Keratinocyte (primary cell): ENCODE measurements around the gene CDIP1. TPM values are rescaled to one million over a fixed set of nuclear protein-coding genes. Genes with fewer than 3 reads are reported as not detected.

Source experiments
- DNase-seq: peaks from one replicate; pipeline ENCODE4 v3.0.0-alpha.2; 2011; ENCODE audit warnings: low read depth, missing footprints, low spot score
- FAIRE-seq: peaks from 2 replicates; lab custom pipeline; 2011; peaks lifted over from hg19 to GRCh38; lab: Jason Lieb, UNC
- H2AFZ ChIP-seq: 2 replicates; pipeline ENCODE4 v1.6.0; 2012; ENCODE audit warnings: low read length, control low read depth, inconsistent platforms; ENCODE audit not compliant: control insufficient read depth
- H3K27ac ChIP-seq: 2 replicates; pipeline ENCODE4 v1.5.1; 2011; ENCODE audit warnings: low read length; ENCODE audit not compliant: control insufficient read depth, insufficient read depth
- H3K27me3 ChIP-seq: 3 replicates; pipeline ENCODE4 v1.6.0; 2011; ENCODE audit warnings: low read length; ENCODE audit not compliant: control insufficient read depth, insufficient read depth; ENCODE audit errors: extremely low read depth
- H3K36me3 ChIP-seq, 2 experiments: 2 replicates in 1 of 2; 3 replicates in 1 of 2; pipeline ENCODE4 v1.5.1; 2011; ENCODE audit warnings: low read length in 2 of 2, mild to moderate bottlenecking in 1 of 2; ENCODE audit not compliant: control insufficient read depth in 2 of 2, insufficient read depth in 2 of 2; ENCODE audit errors: extremely low read depth in 1 of 2
- H3K4me1 ChIP-seq: 3 replicates; pipeline ENCODE4 v1.5.1; 2011; ENCODE audit warnings: low read length; ENCODE audit not compliant: control insufficient read depth, insufficient read depth; ENCODE audit errors: extremely low read depth
- H3K4me2 ChIP-seq: 3 replicates; pipeline ENCODE4 v1.6.0; 2011; ENCODE audit warnings: low read depth, low read length; ENCODE audit not compliant: control insufficient read depth, insufficient read depth; ENCODE audit errors: extremely low read depth
- H3K4me3 ChIP-seq, 3 experiments: fragments of 200-600 bp in 1 of 3; sonication (generic) in 1 of 3; 2 replicates in 2 of 3; 3 replicates in 1 of 3; pipeline ENCODE4 v1.5.1; 2011 to 2016; ENCODE audit warnings: low read length in 3 of 3, mild to moderate bottlenecking in 3 of 3, control low read depth in 2 of 3, inconsistent platforms in 1 of 3, low read depth in 1 of 3, mixed read lengths in 1 of 3, mixed run types in 1 of 3, moderate library complexity in 1 of 3; ENCODE audit not compliant: control insufficient read depth in 2 of 3, insufficient read depth in 2 of 3; ENCODE audit errors: extremely low read depth in 1 of 3
- H3K79me2 ChIP-seq: 2 replicates; pipeline ENCODE4 v1.6.0; 2012; ENCODE audit warnings: low read length; ENCODE audit not compliant: control insufficient read depth, insufficient read depth
- H3K9ac ChIP-seq: 3 replicates; pipeline ENCODE4 v1.6.0; 2011; ENCODE audit warnings: low read length; ENCODE audit not compliant: control insufficient read depth, insufficient read depth; ENCODE audit errors: extremely low read depth
- H3K9me1 ChIP-seq: 3 replicates; pipeline ENCODE4 v1.6.0; 2011; ENCODE audit warnings: low read length; ENCODE audit not compliant: control insufficient read depth, insufficient read depth; ENCODE audit errors: extremely low read depth
- H3K9me3 ChIP-seq: 2 replicates; pipeline ENCODE4 v1.5.1; 2012; ENCODE audit warnings: low read depth, low read length; ENCODE audit not compliant: control insufficient read depth
- H4K20me1 ChIP-seq: 3 replicates; pipeline ENCODE4 v1.6.0; 2011; ENCODE audit warnings: low read length; ENCODE audit not compliant: control insufficient read depth, insufficient read depth; ENCODE audit errors: extremely low read depth
- EZH2 ChIP-seq: IDR thresholded peaks from one replicate; pipeline ENCODE4 v1.6.1; 2012; ENCODE audit warnings: inconsistent platforms, mild to moderate bottlenecking, low read length, moderate library complexity
- dilution Hi-C: fragments of 300-500 bp; cut with MboI; formaldehyde crosslinking; loops from one replicate; pipeline ENCODE4 v1.7.0; 2020; ENCODE audit warnings: low sequenced_read_pairs; ENCODE audit not compliant: extremely low pct_ligation_motif_present
- polyA plus RNA-seq, 5 experiments: library from polyadenylated mRNA; depleted of rRNA in 3 of 5; stranded (reverse) in 3 of 5; stranded (forward) in 1 of 5; unstranded in 1 of 5; fragments of >200 nt; gene quantifications; 1 replicate in 1 of 5; 2 replicates in 3 of 5; 3 replicates in 1 of 5; pipeline versions ENCODE4 v1.2.1 to v1.2.3, GENCODE V29; 2011 to 2012; ENCODE audit warnings: missing spikeins in 2 of 5, low read depth in 1 of 5, low replicate concordance in 1 of 5
- TF ChIP-seq, protein P1 (sequence below), 3 experiments: IDR thresholded peaks in 1 of 3; conservative IDR thresholded peaks in 1 of 3; optimal IDR thresholded peaks in 1 of 3; 2 replicates in 2 of 3; 3 replicates in 1 of 3; pipeline versions ENCODE3 to v1.5.1; 2011; ENCODE audit warnings: low read length in 3 of 3, mild to moderate bottlenecking in 3 of 3, moderate library complexity in 2 of 3, control low read depth in 1 of 3, inconsistent platforms in 1 of 3; ENCODE audit not compliant: insufficient read depth in 2 of 3; ENCODE audit errors: extremely low read depth in 1 of 3

Gene CDIP1
- polyA plus RNA-seq, 1 donor (not counting 4 experiments of a cell fraction or from before 2014, with no cell fraction given), result 19.8 TPM

DNA sequence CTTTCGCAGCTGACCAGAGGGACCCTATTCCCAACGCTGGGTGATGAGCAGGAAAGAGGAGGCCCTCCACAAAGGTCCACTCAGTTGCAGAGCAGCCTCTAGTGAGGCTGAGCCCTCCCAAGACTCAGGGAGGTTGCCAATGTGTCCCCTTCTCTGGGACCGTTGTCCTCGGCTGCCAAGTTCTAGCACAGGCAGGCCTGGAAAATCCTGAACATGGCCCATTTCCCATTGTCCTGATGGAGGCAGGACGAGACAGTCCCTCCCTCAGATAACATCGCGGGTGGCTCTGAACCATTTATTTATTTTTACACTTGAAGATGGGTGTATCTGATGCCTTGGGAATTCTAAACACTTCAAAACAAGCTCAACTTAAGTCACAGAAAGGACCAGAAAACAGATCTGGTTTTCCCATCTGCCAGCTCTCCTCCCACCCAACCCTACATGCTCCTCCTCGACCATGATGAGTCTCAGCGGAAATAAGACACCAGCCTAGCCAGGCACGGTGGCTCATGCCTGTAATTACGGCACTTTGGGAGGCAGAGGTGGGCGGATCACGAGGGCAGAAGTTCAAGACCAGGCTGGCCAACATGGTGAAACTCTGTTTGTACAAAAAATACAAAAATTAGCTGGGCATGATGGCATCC is 12.8 kb downstream of the CDIP1 start:
- Histone ChIP-seq H3K4me3 (no peak overlapping the region), H2AFZ (no peak overlapping the region), H3K4me1 (peaks cover 14% of the 10 kb centered on the region), H4K20me1 (no peaks in the 10 kb centered on the region), H3K9me1 (peaks cover 5% of the 10 kb centered on the region), H3K9me3 (no peaks in the 10 kb centered on the region), H3K4me2 (no peak overlapping the region), H3K27ac (no peak overlapping the region), H3K79me2 (peaks cover 59% of the 10 kb centered on the region), H3K27me3 (no peaks in the 10 kb centered on the region), H3K36me3 (peaks cover 0 to 14% of the 10 kb centered on the region in 2 experiments), H3K9ac (no peak overlapping the region)
- no peak for TF ChIP-seq EZH2
- TF ChIP-seq, protein P1, sequence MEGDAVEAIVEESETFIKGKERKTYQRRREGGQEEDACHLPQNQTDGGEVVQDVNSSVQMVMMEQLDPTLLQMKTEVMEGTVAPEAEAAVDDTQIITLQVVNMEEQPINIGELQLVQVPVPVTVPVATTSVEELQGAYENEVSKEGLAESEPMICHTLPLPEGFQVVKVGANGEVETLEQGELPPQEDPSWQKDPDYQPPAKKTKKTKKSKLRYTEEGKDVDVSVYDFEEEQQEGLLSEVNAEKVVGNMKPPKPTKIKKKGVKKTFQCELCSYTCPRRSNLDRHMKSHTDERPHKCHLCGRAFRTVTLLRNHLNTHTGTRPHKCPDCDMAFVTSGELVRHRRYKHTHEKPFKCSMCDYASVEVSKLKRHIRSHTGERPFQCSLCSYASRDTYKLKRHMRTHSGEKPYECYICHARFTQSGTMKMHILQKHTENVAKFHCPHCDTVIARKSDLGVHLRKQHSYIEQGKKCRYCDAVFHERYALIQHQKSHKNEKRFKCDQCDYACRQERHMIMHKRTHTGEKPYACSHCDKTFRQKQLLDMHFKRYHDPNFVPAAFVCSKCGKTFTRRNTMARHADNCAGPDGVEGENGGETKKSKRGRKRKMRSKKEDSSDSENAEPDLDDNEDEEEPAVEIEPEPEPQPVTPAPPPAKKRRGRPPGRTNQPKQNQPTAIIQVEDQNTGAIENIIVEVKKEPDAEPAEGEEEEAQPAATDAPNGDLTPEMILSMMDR (optimal IDR thresholded peaks at IDR 0.05 in 1 of 3, IDR thresholded peaks at IDR 0.05 in 1 of 3, conservative IDR thresholded peaks at IDR 0.05 in 1 of 3; ENCODE audit: extremely low read depth in 1 of 3, insufficient read depth in 2 of 3, low read length in 3 of 3), result no peak
- dilution Hi-C loops, result no loop called here
- FAIRE-seq (no peak), DNase-seq (no peak)

DNA sequence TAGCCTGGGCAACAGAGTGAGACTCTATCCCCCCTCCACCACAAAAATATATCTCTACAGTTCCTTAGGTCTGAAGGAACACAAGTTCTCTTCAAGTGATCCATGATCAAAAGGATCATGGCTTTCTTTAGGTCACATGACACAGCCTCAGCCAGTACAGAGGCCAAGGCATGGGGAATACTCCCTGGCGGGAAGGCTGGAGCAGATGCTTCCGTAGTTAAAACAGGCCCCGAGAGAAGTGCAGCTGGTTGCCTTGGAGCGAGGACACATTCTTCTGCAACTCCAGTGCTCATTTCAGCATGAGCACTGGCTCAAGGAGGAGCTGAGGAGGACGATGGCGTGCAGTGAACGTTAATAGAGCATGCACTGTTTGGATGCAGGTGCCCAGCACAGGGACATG is 13.5 kb downstream of the CDIP1 start:
- Histone ChIP-seq H3K36me3 (peaks cover 0 to 15% of the 10 kb centered on the region in 2 experiments), H3K9ac (no peak overlapping the region), H3K79me2 (peaks cover 63% of the 10 kb centered on the region), H3K27me3 (no peaks in the 10 kb centered on the region), H3K9me1 (peaks cover 5% of the 10 kb centered on the region), H3K4me3 (no peak overlapping the region), H4K20me1 (no peaks in the 10 kb centered on the region), H2AFZ (no peak overlapping the region), H3K4me1 (peaks cover 12% of the 10 kb centered on the region), H3K27ac (no peak overlapping the region), H3K4me2 (no peak overlapping the region), H3K9me3 (no peaks in the 10 kb centered on the region)
- TF ChIP-seq, protein P1 (optimal IDR thresholded peaks at IDR 0.05 in 1 of 3, IDR thresholded peaks at IDR 0.05 in 1 of 3, conservative IDR thresholded peaks at IDR 0.05 in 1 of 3; ENCODE audit: extremely low read depth in 1 of 3, insufficient read depth in 2 of 3, low read length in 3 of 3), result no peak
- no peak for TF ChIP-seq EZH2
- no peak for DNase-seq
- dilution Hi-C loops, result no loop called here
- FAIRE-seq, result no peak
